HEK293 (cell line): ENCODE results near the gene DCDC1.
"Not testable (repeated sequence)": the region's sequence is repeated elsewhere in the genome, so short reads cannot be mapped to it uniquely, and the experiment has no call there.

Experiments used
- REST ChIP-seq: fragments of 450-650 bp; formaldehyde crosslinking; IDR thresholded peaks from 2 replicates; pipeline ENCODE4 v1.5.1; 2016; ENCODE audit warnings: missing biosample characterization, missing genetic modification characterization
- ZBTB1 ChIP-seq: fragments of 450-650 bp; formaldehyde crosslinking; IDR thresholded peaks from 2 replicates; pipeline ENCODE4 v1.5.1; 2016; ENCODE audit warnings: missing biosample characterization, missing genetic modification characterization
- ZNF596 ChIP-seq: fragments of 450-650 bp; IDR thresholded peaks from 2 replicates; pipeline ENCODE4 v1.5.0; 2018; ENCODE audit warnings: missing biosample characterization, mild to moderate bottlenecking, missing genetic modification characterization, moderate library complexity
- ZNF76 ChIP-seq: fragments of 450-650 bp; formaldehyde crosslinking; IDR thresholded peaks from 2 replicates; pipeline ENCODE4; 2016; ENCODE audit warnings: low read depth, missing biosample characterization, missing genetic modification characterization, borderline replicate concordance
- TF ChIP-seq, protein P1 (sequence below): fragments of 450-650 bp; formaldehyde crosslinking; IDR thresholded peaks from 2 replicates; pipeline ENCODE4 v1.5.1; 2016; ENCODE audit warnings: missing biosample characterization, missing genetic modification characterization
- TF ChIP-seq, protein P2 (sequence below): fragments of 450-650 bp; formaldehyde crosslinking; IDR thresholded peaks from 2 replicates; pipeline ENCODE4 v1.5.1; 2016; ENCODE audit warnings: missing biosample characterization, missing genetic modification characterization

DNA sequence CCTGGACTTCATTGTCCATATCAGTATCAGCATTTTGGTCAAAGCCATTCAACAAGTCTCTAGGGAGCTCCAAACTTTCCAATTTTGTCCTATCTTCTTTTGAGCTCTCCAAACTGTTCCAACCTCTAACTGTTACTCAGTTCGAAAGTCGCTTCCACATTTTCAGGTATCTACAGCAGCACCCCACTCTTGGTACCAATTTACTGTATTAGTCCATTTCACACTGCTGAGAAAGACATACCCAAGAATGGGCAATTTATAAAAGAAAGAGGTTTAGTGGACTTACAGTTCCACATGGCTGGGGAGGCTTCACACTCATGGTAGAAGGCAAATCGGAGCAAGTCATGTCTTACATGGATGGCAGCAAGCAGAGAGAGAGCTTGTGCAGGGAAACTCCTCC lies 96.0 kb downstream of the DCDC1 start:
- TF ChIP-seq REST, ZNF596, ZNF76, ZBTB1 (tag by site-specific recombination): not testable (repeated sequence)
- TF ChIP-seq, protein P1, sequence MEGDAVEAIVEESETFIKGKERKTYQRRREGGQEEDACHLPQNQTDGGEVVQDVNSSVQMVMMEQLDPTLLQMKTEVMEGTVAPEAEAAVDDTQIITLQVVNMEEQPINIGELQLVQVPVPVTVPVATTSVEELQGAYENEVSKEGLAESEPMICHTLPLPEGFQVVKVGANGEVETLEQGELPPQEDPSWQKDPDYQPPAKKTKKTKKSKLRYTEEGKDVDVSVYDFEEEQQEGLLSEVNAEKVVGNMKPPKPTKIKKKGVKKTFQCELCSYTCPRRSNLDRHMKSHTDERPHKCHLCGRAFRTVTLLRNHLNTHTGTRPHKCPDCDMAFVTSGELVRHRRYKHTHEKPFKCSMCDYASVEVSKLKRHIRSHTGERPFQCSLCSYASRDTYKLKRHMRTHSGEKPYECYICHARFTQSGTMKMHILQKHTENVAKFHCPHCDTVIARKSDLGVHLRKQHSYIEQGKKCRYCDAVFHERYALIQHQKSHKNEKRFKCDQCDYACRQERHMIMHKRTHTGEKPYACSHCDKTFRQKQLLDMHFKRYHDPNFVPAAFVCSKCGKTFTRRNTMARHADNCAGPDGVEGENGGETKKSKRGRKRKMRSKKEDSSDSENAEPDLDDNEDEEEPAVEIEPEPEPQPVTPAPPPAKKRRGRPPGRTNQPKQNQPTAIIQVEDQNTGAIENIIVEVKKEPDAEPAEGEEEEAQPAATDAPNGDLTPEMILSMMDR: not testable (repeated sequence)
- TF ChIP-seq, protein P2, sequence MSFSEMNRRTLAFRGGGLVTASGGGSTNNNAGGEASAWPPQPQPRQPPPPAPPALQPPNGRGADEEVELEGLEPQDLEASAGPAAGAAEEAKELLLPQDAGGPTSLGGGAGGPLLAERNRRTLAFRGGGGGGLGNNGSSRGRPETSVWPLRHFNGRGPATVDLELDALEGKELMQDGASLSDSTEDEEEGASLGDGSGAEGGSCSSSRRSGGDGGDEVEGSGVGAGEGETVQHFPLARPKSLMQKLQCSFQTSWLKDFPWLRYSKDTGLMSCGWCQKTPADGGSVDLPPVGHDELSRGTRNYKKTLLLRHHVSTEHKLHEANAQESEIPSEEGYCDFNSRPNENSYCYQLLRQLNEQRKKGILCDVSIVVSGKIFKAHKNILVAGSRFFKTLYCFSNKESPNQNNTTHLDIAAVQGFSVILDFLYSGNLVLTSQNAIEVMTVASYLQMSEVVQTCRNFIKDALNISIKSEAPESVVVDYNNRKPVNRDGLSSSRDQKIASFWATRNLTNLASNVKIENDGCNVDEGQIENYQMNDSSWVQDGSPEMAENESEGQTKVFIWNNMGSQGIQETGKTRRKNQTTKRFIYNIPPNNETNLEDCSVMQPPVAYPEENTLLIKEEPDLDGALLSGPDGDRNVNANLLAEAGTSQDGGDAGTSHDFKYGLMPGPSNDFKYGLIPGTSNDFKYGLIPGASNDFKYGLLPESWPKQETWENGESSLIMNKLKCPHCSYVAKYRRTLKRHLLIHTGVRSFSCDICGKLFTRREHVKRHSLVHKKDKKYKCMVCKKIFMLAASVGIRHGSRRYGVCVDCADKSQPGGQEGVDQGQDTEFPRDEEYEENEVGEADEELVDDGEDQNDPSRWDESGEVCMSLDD (tag by site-specific recombination): not testable (repeated sequence)
